ENCODE data around the gene TNRC6B.

DNA sequence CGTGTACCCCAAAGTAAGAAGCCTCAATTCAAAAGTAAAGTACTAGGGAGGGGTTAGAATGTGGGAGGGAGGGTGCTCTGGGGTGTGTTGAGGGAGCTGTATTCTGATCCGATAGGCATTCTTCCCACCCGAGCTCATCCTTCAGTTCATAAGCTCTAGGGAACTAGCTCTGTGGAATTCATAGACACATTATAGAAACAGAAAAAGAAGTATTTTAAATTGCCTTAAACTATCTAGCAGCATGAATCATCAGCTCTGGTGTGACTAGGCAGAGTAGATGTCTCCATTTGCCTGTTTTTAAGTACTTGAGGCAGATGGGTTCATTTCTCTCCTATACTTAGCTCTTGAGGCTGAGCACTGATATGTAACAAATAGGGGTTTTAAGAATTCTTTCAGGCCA is 185.3 kb downstream of the TNRC6B start:
- no peak for TF ChIP-seq SUZ12 (IDR thresholded peaks at IDR 0.05)
- no peak for TF ChIP-seq BHLHE40 (IDR thresholded peaks at IDR 0.05; ENCODE audit: borderline replicate concordance)
- TF ChIP-seq ELF4 (IDR thresholded peaks at IDR 0.05): no peak
- TF ChIP-seq HDGF (IDR thresholded peaks at IDR 0.05; ENCODE audit: borderline replicate concordance): no peak
- no peak for TF ChIP-seq SP1 (IDR thresholded peaks at IDR 0.05)
- no peak for TF ChIP-seq FOXK2 (IDR thresholded peaks at IDR 0.05)
- TF ChIP-seq LEF1 (IDR thresholded peaks at IDR 0.05; ENCODE audit: borderline replicate concordance): no peak
- TF ChIP-seq ARNT (IDR thresholded peaks at IDR 0.05): no peak
- TF ChIP-seq L3MBTL2 (conservative IDR thresholded peaks at IDR 0.05): no peak
- TF ChIP-seq FOXA1 (IDR thresholded peaks at IDR 0.05): no peak

Data from HEK293T (cell line).